GM12865 (cell line): ENCODE results near the gene SLC5A4.
"Not testable (repeated sequence)": the region's sequence is repeated elsewhere in the genome, so short reads cannot be mapped to it uniquely, and the experiment has no call there.

Source experiments
- DNase-seq: peaks from one replicate; pipeline ENCODE4 v3.0.0; 2010; ENCODE audit warnings: low read depth
- H3K4me3 ChIP-seq: 2 replicates; pipeline ENCODE4 v1.5.1; 2011; ENCODE audit warnings: mild to moderate bottlenecking, low read depth, low read length, control low read depth
- TF ChIP-seq, protein P1 (sequence below): IDR thresholded peaks from 2 replicates; pipeline ENCODE4 v1.5.1; 2011; ENCODE audit warnings: low read length, control low read depth, low read depth, inconsistent platforms; ENCODE audit not compliant: insufficient read depth; ENCODE audit errors: missing control alignments

Gene SLC5A4

DNA sequence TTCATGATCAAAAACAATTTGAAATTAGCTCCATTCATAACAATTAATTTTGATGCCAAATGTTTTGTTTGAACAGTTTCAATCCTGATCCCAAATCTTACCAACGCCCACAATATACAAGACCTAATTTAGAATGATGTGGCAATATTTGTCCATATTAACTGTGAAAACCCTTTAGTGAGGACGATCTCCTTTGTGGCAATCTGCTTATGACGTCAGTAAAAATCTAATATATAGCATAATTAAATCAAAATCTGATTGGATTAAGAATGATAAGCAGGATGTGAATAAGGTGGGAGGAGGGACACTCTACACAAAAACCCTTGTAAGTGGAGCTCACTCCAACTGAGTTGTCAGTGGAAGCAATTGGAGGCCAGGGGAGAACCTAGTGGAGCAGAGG is 11.9 kb upstream of the SLC5A4 start:
- TF ChIP-seq, protein P1, sequence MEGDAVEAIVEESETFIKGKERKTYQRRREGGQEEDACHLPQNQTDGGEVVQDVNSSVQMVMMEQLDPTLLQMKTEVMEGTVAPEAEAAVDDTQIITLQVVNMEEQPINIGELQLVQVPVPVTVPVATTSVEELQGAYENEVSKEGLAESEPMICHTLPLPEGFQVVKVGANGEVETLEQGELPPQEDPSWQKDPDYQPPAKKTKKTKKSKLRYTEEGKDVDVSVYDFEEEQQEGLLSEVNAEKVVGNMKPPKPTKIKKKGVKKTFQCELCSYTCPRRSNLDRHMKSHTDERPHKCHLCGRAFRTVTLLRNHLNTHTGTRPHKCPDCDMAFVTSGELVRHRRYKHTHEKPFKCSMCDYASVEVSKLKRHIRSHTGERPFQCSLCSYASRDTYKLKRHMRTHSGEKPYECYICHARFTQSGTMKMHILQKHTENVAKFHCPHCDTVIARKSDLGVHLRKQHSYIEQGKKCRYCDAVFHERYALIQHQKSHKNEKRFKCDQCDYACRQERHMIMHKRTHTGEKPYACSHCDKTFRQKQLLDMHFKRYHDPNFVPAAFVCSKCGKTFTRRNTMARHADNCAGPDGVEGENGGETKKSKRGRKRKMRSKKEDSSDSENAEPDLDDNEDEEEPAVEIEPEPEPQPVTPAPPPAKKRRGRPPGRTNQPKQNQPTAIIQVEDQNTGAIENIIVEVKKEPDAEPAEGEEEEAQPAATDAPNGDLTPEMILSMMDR, result no peak
- no peak for DNase-seq
- no peak overlapping the region for H3K4me3 ChIP-seq

DNA sequence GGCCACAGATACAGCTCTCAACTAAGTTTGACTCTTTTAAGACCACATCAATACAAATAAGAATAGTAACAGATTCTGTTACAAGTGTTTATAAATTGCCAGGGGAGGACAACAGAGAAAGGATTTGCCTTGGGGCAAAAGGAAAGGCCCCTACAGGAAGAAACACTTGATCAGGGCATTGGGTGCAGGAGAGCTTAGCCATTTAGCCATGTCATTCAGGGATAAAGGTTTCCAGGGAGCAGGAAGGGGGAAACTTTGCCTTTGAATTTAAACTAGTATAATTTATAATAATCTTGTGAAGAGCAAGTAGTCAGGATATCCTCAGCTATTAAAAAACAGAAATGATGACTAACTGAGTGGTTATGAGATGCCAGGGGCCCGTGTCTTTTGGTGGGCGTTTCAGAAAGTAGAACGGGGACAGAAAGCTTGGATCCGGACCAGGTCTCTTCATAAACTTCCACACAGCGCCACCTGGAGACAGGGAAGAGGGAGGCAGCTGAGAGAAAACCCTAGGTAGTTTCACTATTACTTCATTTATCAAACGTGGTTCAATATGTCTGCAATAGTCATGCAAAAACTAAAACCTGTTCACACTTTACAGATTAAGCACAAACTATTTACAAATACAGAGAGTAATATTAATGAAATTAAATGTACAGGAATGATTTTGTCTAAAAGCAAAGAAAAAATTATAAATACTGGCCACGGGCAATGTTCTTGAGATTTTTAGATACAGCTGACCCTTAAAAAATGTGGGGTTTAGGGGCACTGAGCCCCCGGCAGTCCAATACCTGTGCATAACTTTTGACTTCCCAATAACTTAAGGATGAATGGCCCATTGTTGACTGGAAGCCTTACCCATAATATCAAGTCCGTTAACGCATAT is 11.0 kb upstream of the SLC5A4 start:
- TF ChIP-seq, protein P1, result peak; percentile 83
- peak; percentile 64 for DNase-seq
- H3K4me3 ChIP-seq, result no peak overlapping the region

DNA sequence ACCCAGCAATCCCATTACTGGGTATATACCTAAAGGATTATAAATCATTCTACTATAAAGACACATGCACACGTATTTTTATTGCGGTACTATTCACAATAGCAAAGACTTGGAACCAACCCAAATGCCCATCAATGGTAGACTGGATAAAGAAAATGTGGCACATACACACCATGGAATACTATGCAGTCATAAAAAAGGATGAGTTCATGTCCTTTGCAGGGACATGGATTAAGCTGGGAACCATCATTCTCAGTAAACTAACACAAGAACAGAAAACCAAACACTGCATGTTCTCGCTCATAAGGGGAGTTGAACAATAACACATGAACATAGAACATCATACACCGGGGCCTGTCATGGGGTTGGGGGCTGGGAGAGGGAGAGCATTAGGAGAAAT is 8.5 kb upstream of the SLC5A4 start:
- not testable (repeated sequence) for DNase-seq, H3K4me3 ChIP-seq

DNA sequence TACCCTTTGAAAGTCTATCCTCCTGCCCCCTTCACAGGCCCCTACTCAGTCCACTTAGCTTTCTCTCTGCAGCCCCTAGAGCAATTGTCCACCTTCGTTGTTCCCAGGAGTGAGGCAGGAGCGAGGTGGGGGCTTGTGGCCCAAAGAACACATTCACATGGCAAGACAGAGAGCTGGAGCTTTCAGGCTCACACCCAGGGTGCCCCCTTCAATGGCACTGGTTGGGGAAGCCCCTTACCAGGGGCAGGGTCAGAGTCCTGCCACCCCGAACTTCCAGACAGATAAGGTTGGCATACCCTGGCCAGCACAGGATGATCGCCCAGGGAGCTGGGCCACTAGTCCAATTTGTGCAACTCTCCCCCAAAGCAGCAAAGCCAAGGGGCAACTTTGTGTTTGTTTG is 6.2 kb upstream of the SLC5A4 start:
- no peak overlapping the region for H3K4me3 ChIP-seq
- TF ChIP-seq, protein P1, result no peak
- DNase-seq, result no peak

DNA sequence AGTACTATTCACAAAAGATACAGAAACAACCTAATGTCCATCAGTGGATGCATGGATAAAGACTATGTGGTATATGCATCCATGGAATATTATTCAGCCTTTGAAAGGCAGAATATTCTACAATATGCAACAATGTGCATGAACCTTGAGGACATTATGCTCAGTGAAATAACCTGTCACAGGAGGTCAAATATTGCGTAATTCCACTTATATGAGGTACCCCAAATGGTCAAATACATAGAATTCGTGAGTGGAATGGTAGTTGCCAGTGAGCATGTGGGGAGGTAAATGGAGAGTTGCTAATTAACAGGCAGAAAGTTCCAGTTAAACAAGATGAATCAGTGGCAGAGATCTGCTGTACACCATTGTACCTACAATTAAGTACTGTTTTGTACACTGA is 3.6 kb upstream of the SLC5A4 start:
- TF ChIP-seq, protein P1, result no peak
- H3K4me3 ChIP-seq, result no peak overlapping the region

DNA sequence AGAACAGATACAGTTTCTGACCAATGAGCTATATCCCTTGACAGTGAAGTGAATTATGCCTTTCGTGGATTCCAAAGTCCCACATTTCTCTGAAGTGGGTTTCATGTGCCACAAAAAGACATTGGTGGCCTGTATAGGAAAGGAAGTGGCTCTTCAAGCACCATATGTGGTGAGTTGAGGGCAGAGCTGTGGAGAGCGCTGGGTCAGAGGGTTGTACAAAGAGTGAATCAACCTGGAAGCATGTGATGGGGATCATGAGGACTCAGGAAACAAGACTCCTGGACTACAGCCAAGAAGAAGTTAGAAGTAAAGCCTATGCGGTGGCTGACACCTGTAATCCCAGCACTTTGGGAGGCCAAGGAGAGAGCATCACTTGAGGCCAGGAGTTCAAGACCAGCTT is 579 bp upstream of the SLC5A4 start:
- TF ChIP-seq, protein P1, result no peak
- no peak overlapping the region for H3K4me3 ChIP-seq
- DNase-seq, result no peak

More for the DNA sequence above, 3.6 kb upstream of the SLC5A4 start:
- DNase-seq, result no peak

DNA sequence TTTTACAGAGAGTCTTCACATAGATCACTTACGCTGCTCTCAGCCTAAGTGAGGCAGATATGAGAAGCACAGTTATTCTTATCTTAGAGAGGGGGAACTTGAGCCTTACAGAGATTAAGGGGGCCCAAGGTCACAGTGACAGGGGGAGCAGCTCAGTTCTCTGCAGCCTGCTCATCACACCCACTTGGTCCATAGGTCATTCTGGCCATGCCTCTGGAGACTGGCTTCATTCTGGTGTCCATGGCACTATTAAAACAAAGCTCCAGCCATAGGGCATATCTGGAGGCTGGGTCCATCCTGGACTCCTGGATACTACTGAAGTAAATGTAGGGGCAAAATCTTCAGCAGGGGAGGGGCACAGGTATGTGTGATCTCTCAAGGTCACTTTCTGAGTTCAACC is 5.9 kb downstream of the SLC5A4 start:
- H3K4me3 ChIP-seq, result no peak overlapping the region
- no peak for DNase-seq
- TF ChIP-seq, protein P1, result no peak
